PC-9 (cell line): ENCODE results near the gene FAM117B.

ENCODE experiments used
- CTCF ChIP-seq: fragments of 200-600 bp; sonication (generic); conservative IDR thresholded peaks from 2 replicates; pipeline ENCODE4 v1.6.1; 2017; ENCODE audit warnings: mixed run types, antibody characterized with exemption, mild to moderate bottlenecking, moderate library complexity
- EZH2 ChIP-seq: fragments of 200-600 bp; sonication (generic); IDR thresholded peaks from 2 replicates; pipeline ENCODE4 v1.8.0; 2017; ENCODE audit warnings: antibody characterized with exemption, low read depth

GRCh38 chr2:202627042-202627441, 7.7 kb upstream of the FAM117B start:
- TF ChIP-seq CTCF (no peak), EZH2 (no peak)
